Gastroesophageal sphincter (tissue), 3 donors: ENCODE data around the gene ARV1.

Source experiments
- POLR2A ChIP-seq, 2 donors: fragments of 450-650 bp; IDR thresholded peaks; one replicate each; pipeline ENCODE4 v1.6.1; 2017; ENCODE audit warnings: antibody characterized with exemption in 2 of 2, mild to moderate bottlenecking in 2 of 2, moderate library complexity in 1 of 2
- POLR2AphosphoS5 ChIP-seq: sonication (generic); formaldehyde crosslinking; IDR thresholded peaks from one replicate; pipeline ENCODE4 v1.6.1; 2017; ENCODE audit warnings: antibody characterized with exemption
- TF ChIP-seq, protein P1 (sequence below), 4 experiments: fragments of 200-600 bp in 2 of 4; fragments of 450-650 bp in 2 of 4; sonication (generic) in 1 of 4; IDR thresholded peaks; one replicate each; pipeline ENCODE4 v1.5.1; 2017 to 2019; ENCODE audit warnings: antibody characterized with exemption in 4 of 4, mild to moderate bottlenecking in 2 of 4, moderate library complexity in 2 of 4

DNA sequence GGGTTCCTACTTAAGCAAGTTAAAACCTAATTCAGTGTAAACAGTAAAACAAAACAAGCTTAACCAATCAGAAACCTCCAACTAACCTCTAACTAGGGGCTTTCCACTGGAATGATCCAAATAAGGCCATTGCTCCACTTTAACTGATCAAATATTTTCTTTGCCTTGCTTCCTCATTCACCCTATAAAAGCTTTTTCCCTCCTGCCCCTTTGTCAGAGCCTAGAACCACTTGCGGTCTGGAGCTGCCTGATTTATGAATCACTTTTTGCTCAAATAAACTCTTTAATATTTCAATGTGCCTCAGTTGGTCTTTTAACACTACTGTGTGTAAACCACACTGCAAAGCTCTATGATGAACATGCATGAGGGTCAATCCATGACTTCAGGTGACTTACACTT is 65.7 kb downstream of the ARV1 start:
- TF ChIP-seq, protein P1, sequence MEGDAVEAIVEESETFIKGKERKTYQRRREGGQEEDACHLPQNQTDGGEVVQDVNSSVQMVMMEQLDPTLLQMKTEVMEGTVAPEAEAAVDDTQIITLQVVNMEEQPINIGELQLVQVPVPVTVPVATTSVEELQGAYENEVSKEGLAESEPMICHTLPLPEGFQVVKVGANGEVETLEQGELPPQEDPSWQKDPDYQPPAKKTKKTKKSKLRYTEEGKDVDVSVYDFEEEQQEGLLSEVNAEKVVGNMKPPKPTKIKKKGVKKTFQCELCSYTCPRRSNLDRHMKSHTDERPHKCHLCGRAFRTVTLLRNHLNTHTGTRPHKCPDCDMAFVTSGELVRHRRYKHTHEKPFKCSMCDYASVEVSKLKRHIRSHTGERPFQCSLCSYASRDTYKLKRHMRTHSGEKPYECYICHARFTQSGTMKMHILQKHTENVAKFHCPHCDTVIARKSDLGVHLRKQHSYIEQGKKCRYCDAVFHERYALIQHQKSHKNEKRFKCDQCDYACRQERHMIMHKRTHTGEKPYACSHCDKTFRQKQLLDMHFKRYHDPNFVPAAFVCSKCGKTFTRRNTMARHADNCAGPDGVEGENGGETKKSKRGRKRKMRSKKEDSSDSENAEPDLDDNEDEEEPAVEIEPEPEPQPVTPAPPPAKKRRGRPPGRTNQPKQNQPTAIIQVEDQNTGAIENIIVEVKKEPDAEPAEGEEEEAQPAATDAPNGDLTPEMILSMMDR (IDR thresholded peaks at IDR 0.05), result no peak
- TF ChIP-seq POLR2A (IDR thresholded peaks at IDR 0.05) (no peak), POLR2AphosphoS5 (no peak)
